GM21360 (cell line): ENCODE measurements around the gene GPR37.
A peak's percentile ranks its signal among the peaks of the same experiment; 100 is the strongest.

Source experiments
- ATAC-seq: cut with Tn5 transposase; IDR thresholded peaks from one replicate; pipeline ENCODE4 v1.9.1; 2021; ENCODE audit warnings: mild to moderate bottlenecking, moderate library complexity; ENCODE audit not compliant: unreplicated experiment

The GPR37 gene, protein sequence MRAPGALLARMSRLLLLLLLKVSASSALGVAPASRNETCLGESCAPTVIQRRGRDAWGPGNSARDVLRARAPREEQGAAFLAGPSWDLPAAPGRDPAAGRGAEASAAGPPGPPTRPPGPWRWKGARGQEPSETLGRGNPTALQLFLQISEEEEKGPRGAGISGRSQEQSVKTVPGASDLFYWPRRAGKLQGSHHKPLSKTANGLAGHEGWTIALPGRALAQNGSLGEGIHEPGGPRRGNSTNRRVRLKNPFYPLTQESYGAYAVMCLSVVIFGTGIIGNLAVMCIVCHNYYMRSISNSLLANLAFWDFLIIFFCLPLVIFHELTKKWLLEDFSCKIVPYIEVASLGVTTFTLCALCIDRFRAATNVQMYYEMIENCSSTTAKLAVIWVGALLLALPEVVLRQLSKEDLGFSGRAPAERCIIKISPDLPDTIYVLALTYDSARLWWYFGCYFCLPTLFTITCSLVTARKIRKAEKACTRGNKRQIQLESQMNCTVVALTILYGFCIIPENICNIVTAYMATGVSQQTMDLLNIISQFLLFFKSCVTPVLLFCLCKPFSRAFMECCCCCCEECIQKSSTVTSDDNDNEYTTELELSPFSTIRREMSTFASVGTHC

GRCh38 chr7:124765401-124766352 lies at the start of gene GPR37:
Gene GPR37, minus strand, starts transcription at chr7:124765792. Its CDS starts 816 bp downstream, at chr7:124764976.
- ATAC-seq: peak; percentile 81

DNA sequence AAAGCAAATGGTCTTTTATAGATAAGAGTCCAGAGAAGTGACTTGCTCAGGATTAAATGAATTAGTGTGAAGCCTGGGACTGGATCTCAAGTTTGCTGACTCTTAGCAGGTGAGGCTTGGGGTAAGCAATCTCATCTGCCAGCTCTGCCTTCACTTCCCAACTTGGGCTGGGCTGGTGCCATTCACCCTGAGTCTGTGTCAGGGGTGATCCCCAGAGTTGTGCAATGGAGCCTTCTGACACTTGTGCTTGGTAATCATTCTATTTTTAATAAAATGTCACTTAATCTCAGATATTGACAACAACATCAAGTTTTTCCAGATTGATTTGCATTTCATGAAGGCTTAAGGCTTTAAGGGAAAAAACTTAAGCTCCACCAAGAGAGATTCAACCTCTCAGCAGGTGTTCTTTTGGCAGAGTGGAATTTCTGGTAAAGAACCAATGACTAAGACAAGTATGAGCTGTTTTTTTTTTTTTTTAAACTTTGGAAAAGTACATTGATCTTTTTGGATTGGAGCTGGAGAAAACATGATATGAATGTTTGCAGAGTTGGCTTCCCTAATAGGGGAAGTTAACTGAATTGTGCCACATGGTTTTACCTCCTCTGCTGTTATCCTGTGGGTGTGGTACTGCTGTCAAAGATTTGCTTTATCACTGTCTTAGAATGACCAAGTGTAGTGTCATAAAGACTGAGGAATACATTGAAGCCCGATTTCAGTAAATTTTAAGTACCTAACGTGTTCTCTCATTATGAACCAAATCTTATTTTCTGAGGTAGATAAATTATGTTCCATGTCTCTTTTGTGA lies 48.6 kb upstream of the GPR37 start:
- ATAC-seq: no peak

DNA sequence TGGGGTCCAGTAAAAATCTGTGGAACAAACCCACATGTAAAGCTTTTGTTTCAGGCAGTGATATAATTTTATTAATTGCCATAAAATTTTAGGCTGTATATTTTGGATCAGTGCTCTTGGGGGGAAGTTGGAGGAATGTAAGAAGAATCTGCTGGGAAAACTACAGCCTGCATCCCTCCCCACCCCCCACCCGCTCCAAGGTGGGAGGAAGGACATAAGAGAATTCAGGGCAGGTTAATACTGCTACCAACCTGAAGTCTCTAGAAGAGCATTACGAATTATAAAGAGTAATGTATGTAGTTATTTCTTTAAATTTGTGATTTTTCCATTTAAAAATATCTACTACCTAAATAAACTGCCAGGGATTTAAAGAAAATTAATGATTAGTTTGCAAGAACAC lies 47.2 kb upstream of the GPR37 start:
- no peak for ATAC-seq

- no peak for ATAC-seq
These were observed 45.7 kb upstream of the GPR37 start for GRCh38 chr7:124811341-124811740.

- no peak for ATAC-seq
These were observed 45.0 kb upstream of the GPR37 start for GRCh38 chr7:124810605-124811004.

GRCh38 chr7:124808206-124808605 lies 42.6 kb upstream of the GPR37 start:
- no peak for ATAC-seq

DNA sequence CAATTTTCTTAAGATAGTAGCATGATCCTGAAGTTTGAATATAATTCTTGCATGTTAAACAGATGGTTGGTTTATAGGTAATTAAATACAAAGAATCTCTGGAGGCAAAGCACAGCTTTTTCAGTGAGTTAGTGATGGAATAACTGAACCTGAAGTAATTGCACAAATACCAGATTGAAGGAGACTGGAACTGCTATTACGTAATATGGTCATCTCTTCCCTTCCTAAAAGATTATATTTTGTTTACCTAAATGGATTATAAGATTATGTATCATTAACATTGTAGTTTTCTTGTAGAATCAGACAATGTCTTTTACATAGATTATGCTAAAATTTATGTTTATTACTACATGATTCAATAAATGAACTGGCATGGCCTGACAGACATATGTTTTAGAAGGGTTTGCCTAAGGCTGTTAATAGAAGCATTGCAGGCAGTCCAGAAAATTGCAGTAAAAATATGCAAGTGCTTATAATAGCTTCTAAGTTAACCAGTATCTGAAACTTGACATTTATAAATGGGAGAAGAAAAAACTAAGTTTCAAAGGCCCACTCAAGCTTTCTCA lies 35.8 kb upstream of the GPR37 start:
- no peak for ATAC-seq

DNA sequence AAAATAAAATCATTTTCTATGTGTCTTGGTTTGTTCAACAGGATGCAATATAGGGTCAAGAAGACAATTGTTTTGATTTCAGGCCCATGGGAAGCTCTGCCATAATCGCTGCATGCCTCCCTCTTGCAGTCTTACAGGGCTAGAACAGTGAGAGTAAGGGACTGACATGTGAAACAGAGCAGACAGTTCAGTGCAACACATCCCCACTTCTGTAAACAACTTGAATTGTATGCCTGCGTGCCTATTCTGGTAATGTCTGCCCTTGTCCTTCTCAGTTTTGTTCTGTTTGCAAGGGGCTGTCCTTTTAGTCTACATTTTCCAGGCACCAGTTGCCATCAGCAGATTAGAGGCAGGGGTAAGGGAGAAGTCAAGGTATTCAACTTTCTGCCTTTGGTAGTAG lies 34.8 kb upstream of the GPR37 start:
- no peak for ATAC-seq

DNA sequence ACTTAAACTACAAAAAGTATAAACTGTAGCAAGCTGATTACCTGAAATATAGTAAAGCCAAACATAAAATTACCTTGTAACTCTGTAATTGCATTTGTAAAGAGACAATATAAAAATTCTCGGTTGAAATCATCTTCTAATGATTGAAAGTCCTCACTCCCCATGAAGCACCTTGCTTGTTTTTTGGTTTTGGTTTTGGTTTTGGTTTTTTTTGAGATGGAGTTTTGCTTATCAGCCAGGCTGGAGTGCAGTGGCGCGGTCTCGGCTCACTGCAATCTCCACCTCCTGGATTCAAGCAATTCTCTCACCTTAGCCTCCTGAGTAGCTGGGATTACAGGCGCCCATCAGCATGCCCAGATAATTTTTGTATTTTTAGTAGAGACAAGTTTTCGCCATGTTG lies 33.9 kb upstream of the GPR37 start:
- no peak for ATAC-seq

DNA sequence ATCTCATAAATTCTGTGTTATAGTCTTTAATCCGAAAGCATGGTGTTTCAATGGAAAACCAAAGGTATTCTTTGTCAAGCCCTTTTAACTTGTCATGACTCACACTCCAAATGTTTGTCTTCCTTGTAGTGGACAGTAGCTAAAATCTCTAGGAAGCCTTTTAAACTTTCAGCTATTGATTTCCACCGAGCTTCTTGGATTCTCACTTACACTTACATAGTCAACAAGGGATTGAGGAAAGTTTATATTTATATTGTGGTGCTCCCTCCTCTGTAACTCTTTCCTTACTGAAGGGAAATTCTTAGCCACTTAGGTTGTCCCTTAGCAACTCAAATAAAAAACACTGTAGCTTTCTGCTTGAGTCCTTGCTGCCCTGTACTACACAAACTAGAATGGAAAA lies 31.2 kb upstream of the GPR37 start:
- ATAC-seq: no peak

GRCh38 chr7:124792696-124793095 lies 27.1 kb upstream of the GPR37 start:
- ATAC-seq: no peak

GRCh38 chr7:124792002-124792401 lies 26.4 kb upstream of the GPR37 start:
- ATAC-seq: no peak

DNA sequence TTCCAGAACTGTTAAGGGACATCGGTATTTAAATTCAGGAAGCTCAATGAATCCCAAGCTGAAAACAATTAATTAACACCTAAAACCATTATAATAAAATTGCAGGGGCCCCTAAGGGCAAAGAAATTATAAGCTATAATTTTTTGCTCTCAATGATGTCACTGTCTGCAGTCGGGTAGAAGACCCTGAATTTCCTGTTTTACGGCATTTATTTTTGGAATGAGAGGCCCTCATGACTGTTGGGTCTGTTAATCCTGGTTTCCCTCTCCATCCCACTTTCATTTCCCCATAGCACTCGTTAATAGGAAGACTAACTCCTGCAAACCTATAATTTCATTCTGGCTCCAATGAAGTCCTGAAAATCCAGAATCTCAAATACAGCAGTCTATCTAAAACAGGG lies 25.8 kb upstream of the GPR37 start:
- ATAC-seq: no peak

GRCh38 chr7:124790645-124791044 lies 25.1 kb upstream of the GPR37 start:
- no peak for ATAC-seq

DNA sequence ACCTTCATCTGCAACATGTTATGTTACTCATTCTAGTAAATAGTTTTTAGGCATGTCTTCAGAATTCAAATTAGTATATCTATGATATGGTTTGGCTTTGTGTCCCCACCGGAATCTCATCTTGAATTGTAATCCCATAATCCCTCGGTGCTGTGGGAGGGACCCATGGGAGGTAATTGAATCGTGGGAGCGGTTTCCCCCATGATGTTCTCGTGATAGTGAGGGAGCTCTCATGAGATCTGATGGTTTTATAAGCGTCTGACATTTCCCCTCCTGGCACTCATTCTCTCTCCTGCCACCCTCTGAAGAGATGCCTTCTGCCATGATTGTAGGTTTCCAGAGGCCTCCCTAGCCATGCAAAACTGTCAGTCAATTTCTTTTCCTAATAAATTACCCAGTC lies 20.4 kb upstream of the GPR37 start:
- ATAC-seq: no peak

- peak; percentile 98 for ATAC-seq
These were observed 19.6 kb upstream of the GPR37 start for GRCh38 chr7:124784879-124785818.

GRCh38 chr7:124783271-124783670 lies 17.7 kb upstream of the GPR37 start:
- no peak for ATAC-seq

GRCh38 chr7:124781907-124782734 lies 16.5 kb upstream of the GPR37 start:
- ATAC-seq: no peak
